Fibroblast of villous mesenchyme (primary cell): ENCODE measurements around the gene CCDC87. TPM values are rescaled to one million over a fixed set of nuclear protein-coding genes. Genes with fewer than 3 reads are reported as not detected.
"Not testable (repeated sequence)": the region's sequence is repeated elsewhere in the genome, so short reads cannot be mapped to it uniquely, and the experiment has no call there.

ENCODE experiments used
- DNase-seq: peaks from one replicate; pipeline ENCODE4 v3.0.0-alpha.2; 2010; ENCODE audit warnings: low read depth
- H3K4me3 ChIP-seq: 2 replicates; pipeline ENCODE4 v1.5.1; 2011; ENCODE audit warnings: low read depth, mild to moderate bottlenecking, low read length
- total RNA-seq: library from RNA; depleted of rRNA; stranded (reverse); fragments of >200 nt; gene quantifications from 2 replicates; pipeline ENCODE4 v1.2.3, GENCODE V29; 2012
- TF ChIP-seq, protein P1 (sequence below): IDR thresholded peaks from 2 replicates; pipeline ENCODE4 v1.5.1; 2012; ENCODE audit warnings: low read depth, mild to moderate bottlenecking, low read length; ENCODE audit not compliant: insufficient read depth

Gene CCDC87
- total RNA-seq, 1 donor = 0.43 TPM

DNA sequence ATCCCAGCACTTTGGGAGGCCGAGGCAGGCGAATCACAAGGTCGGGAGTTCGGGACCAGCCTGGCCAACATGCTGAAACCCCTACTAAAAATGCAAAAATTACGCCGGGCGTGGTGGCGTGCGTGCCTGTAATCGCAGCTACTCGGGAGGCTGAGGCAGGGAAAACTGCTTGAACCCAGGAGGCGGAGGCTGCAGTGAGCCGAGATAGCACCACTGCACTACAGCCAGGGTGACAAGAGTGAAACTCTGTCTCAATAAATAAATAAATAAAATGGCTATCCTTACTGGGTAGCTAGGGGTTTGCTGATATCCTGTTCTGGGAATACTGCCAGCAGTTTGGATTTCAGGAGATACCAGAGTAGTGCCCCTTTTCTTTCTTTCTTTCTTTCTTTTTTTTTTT is 21.2 kb upstream of the CCDC87 start:
- TF ChIP-seq, protein P1, sequence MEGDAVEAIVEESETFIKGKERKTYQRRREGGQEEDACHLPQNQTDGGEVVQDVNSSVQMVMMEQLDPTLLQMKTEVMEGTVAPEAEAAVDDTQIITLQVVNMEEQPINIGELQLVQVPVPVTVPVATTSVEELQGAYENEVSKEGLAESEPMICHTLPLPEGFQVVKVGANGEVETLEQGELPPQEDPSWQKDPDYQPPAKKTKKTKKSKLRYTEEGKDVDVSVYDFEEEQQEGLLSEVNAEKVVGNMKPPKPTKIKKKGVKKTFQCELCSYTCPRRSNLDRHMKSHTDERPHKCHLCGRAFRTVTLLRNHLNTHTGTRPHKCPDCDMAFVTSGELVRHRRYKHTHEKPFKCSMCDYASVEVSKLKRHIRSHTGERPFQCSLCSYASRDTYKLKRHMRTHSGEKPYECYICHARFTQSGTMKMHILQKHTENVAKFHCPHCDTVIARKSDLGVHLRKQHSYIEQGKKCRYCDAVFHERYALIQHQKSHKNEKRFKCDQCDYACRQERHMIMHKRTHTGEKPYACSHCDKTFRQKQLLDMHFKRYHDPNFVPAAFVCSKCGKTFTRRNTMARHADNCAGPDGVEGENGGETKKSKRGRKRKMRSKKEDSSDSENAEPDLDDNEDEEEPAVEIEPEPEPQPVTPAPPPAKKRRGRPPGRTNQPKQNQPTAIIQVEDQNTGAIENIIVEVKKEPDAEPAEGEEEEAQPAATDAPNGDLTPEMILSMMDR = no peak

DNA sequence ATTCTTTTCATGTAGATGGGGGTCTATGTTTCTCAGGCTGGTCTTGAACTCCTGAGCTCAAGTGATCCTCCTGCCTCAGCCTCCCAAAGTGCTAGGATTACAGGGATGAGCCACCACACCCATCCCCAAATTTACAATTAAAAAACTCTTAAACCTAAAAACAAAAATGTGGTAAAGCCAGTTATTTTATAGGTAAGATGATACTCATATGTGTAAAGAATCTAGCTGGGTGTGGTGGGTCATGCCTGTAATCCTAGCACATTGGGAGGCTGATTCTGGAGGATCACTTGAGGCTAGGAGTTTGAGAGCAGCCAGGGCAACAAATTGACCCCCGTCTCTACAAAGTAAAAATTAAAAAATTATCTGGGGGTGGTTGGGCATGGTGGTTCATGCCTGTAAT is 19.6 kb upstream of the CCDC87 start:
- H3K4me3 ChIP-seq = no peak overlapping the region
- no peak for DNase-seq
- TF ChIP-seq, protein P1 = no peak

More for the DNA sequence above, 21.2 kb upstream of the CCDC87 start:
- DNase-seq = peak; percentile 54
- H3K4me3 ChIP-seq = no peak overlapping the region

DNA sequence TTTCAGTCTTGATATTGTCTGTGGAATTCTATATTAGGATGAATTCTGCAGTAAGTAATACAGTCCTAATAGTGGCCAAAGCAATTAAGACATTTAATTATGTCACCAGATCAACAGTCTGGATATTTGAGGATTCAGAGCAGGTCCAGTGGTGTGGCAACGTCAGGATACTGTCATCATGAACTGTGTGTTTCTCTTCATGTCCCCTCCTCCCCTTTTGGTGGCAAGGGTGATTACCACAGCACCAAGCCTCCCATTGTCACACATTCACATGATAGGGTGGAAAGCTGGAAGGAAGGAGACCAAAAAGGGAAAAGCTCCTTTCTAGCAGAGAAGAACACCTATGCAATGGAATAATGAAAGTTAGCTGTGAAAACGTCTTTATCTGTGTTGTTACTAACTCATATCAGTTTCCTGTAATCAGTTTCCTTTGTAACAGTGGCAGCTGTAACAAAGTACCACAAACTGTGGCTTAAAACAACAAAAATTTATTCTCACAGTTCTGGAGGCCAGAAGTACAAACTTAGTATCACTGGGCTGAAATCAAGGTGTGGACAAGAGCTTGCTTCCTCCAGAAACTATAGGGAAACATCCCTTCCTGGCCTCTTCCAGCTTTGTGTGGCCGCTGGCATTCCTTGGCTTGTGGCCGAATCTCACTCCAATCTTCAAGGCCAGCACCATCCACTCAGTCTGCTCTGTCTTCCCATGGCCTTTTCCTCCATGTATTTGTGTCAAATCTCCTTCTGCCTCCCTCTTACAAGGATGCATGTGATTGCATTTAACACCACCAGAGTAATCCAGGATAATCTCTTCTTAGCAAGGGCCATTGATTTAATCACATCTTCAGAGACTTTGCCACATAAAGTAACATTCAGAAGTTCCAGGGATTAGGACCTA is 17.1 kb upstream of the CCDC87 start:
- DNase-seq = no peak
- TF ChIP-seq, protein P1 = no peak
- H3K4me3 ChIP-seq = no peak overlapping the region

DNA sequence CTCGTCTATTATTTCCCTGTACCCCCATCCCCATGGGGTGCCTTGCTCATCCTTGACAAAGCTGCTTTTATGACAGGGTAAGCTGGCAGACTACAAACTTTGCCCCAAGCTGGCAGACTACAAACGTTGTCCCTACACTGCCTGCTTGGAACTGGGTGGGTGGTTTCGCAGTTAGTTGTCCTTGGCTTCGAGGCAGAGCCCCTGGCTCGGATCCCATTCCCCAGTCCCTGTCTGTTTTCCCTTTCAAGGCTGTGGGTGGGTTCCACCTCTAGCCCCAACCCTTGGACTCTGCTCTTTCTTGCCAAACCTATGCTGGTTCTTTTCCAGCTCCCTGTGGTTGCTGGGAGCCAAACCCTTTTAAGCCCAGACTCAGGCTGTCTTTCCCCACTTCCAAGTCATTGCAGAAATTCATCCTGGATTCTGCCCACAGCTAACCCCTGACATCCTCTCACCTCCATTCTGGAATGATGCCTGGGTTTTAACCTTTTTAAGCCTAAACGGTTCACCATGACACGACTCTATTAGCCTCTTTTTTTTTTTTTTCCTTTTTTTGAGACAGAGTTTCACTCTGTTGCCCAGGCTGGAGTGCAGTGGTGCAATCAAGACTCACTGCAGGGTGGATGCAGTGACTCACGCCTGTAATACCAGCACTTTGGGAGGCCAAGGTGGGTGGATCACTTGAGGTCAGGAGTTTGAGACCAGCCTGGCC is 14.4 kb upstream of the CCDC87 start:
- peak; percentile 77 for DNase-seq
- H3K4me3 ChIP-seq = no peak overlapping the region
- TF ChIP-seq, protein P1 = no peak

DNA sequence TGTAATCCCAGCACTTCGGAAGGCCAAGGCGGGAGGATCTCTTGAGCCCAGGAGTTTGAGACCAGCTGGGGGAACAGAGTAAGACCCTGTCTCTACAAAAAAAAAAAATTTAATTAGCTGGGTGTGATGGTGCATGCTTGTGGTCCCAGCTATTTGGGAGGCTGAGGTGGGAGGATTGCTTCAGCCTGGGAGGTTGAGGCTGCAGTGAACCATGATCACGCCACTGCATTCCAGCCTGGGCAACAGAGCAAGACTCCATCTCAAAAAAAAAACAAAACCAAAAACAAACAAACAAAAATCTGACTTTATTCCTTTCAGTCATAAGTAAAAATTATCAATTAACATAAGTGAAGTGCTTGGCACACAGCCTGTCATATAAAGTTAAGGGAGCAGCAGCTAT is 13.7 kb upstream of the CCDC87 start:
- DNase-seq, H3K4me3 ChIP-seq: not testable (repeated sequence)

DNA sequence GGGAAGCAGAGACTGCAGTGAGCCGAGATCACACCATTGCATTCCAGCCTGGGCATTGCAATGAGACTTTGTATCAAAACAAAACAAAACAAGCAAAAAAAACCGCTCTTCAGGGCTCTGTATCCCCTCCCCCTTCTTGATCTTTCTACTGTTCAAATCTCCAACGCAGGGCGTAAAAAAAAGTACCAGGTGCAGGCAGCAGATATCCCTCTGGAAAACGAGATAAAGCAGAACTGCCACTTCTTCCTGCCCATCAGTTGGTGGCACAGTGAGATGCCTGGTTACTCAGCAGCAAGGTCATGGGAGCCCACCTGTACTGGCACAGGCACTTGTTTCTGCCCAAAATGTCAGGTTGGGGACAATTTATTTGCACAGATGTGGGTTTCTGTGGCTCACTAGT is 11.3 kb upstream of the CCDC87 start:
- no peak overlapping the region for H3K4me3 ChIP-seq
- DNase-seq = no peak
- TF ChIP-seq, protein P1 = no peak

DNA sequence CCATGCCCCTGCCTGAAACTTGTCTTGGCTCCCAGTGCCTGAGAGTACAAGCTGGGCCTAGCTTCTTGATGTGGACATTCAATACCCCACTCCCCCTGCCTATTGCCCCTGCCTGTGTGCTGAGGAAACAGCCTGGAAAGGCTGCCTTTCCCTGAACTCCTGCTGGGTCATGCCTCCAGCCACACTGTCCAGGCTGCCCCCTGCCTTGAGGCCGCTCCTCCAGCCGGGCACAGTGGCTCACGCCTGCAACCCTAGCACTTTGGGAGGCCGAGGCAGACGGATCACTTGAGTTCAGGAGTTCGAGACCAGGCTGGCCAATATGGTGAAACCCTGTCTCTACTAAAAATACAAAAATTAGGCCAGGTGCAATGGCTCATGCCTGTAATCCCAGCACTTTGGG is 10.2 kb upstream of the CCDC87 start:
- no peak overlapping the region for H3K4me3 ChIP-seq
- TF ChIP-seq, protein P1 = no peak
- no peak for DNase-seq
